Measurements from ENCODE around the gene SIN3A.
A peak's percentile ranks its signal among the peaks of the same experiment; 100 is the strongest.
"Not testable (repeated sequence)": the region's sequence is repeated elsewhere in the genome, so short reads cannot be mapped to it uniquely, and the experiment has no call there.

Gene SIN3A

GRCh38 chr15:75451674-75452363 is at the start of gene SIN3A:
TSS of gene SIN3A (minus strand) at chr15:75451690. CDS start at chr15:75430375, 21,315 bp downstream.
- DNase-seq, result peak; percentile 100

- no peak for DNase-seq
Measured at GRCh38 chr15:75493732-75494131, 42.2 kb upstream of the SIN3A start.

- no peak for DNase-seq
Measured at GRCh38 chr15:75483961-75484360, 32.5 kb upstream of the SIN3A start.

GRCh38 chr15:75483556-75483955 is 32.1 kb upstream of the SIN3A start:
- not testable (repeated sequence) for DNase-seq

- no peak for DNase-seq
Measured at GRCh38 chr15:75483106-75483505, 31.6 kb upstream of the SIN3A start.

GRCh38 chr15:75480463-75480862 is 29.0 kb upstream of the SIN3A start:
- DNase-seq, result not testable (repeated sequence)

- no peak for DNase-seq
Measured at GRCh38 chr15:75479670-75480069, 28.2 kb upstream of the SIN3A start.

- DNase-seq, result not testable (repeated sequence)
Measured at GRCh38 chr15:75477094-75477493, 25.6 kb upstream of the SIN3A start.

GRCh38 chr15:75468913-75469598 is 17.6 kb upstream of the SIN3A start:
- no peak for DNase-seq

- DNase-seq, result no peak
Measured at GRCh38 chr15:75460646-75461045, 9.2 kb upstream of the SIN3A start.

- DNase-seq, result no peak
Measured at GRCh38 chr15:75459581-75459980, 8.1 kb upstream of the SIN3A start.

GRCh38 chr15:75456710-75457109 is 5.2 kb upstream of the SIN3A start:
- no peak for DNase-seq

GRCh38 chr15:75455982-75456531 is 4.6 kb upstream of the SIN3A start:
- no peak for DNase-seq

GRCh38 chr15:75455424-75455981 is 4.0 kb upstream of the SIN3A start:
- peak; percentile 85 for DNase-seq

- no peak for DNase-seq
Measured at GRCh38 chr15:75454471-75455378, 3.2 kb upstream of the SIN3A start.

- peak; percentile 96 for DNase-seq
Measured at GRCh38 chr15:75453703-75454470, 2.4 kb upstream of the SIN3A start.

- peak; percentile 62 for DNase-seq
Measured at GRCh38 chr15:75452865-75453702, 1.6 kb upstream of the SIN3A start.

GRCh38 chr15:75452364-75452864 is 924 bp upstream of the SIN3A start:
- DNase-seq, result peak; percentile 62

GRCh38 chr15:75451202-75451673 is 252 bp downstream of the SIN3A start:
- DNase-seq, result no peak

Measured in KG1 (cell line).